IMR-90 (cell line): ENCODE results near the gene TOR4A. TPM values are rescaled to one million over a fixed set of nuclear protein-coding genes. Genes with fewer than 3 reads are reported as not detected.

Experiments used
- ATAC-seq: fragments of 200-7000 bp; cut with Tn5 transposase; 2 replicates; pipeline ENCODE4 v1.9.1; 2020; ENCODE audit warnings: low read depth, mild to moderate bottlenecking, moderate library complexity
- BruUV-seq: library from RNA; stranded (reverse); fragments of 400-500 nt; replicated peaks from 2 replicates; lab custom pipeline; 2021; lab: Mats Ljungman, UMichigan
- CTCF ChIA-PET: fragments of 300-600 bp; formaldehyde crosslinking; extraction: SDS; loops from one replicate; lab custom pipeline; 2021; ENCODE audit warnings: antibody characterized with exemption; lab: Yijun Ruan, JAX
- POLR2A ChIA-PET: fragments of 300-600 bp; sonication (Branson Sonifier 250); formaldehyde crosslinking; loops from one replicate; lab custom pipeline; 2022; ENCODE audit warnings: antibody characterized with exemption; ENCODE audit not compliant: unreplicated experiment; lab: Charles Lee
- DNase-seq: peaks from one replicate; pipeline ENCODE4 v3.0.0; 2013
- H2AFZ ChIP-seq: replicated peaks from 2 replicates; pipeline ENCODE3; 2013; ENCODE audit warnings: low read length, mild to moderate bottlenecking; ENCODE audit not compliant: poor library complexity
- H2AK5ac ChIP-seq: 2 replicates; pipeline ENCODE4 v1.6.1; 2013; ENCODE audit warnings: low read depth, low read length, inconsistent platforms
- H2AK9ac ChIP-seq: replicated peaks from 2 replicates; pipeline ENCODE3; 2013; ENCODE audit warnings: mild to moderate bottlenecking, low read depth, low read length, moderate library complexity; ENCODE audit not compliant: poor library complexity
- H2BK120ac ChIP-seq: 2 replicates; pipeline ENCODE4 v1.6.1; 2013; ENCODE audit warnings: low read depth, low read length, inconsistent platforms
- H2BK15ac ChIP-seq: 3 replicates; pipeline ENCODE4 v1.6.1; 2013; ENCODE audit warnings: low read depth, low read length, inconsistent platforms
- H2BK20ac ChIP-seq: 2 replicates; pipeline ENCODE4 v1.6.1; 2013; ENCODE audit warnings: low read depth, mild to moderate bottlenecking, inconsistent platforms, low read length, moderate library complexity
- H2BK5ac ChIP-seq: 2 replicates; pipeline ENCODE4 v1.6.1; 2013; ENCODE audit warnings: mild to moderate bottlenecking, low read depth, low read length, inconsistent platforms; ENCODE audit not compliant: poor library complexity, severe bottlenecking
- H3K14ac ChIP-seq: replicated peaks from 2 replicates; pipeline ENCODE4 v1.6.1; 2013; ENCODE audit warnings: low read depth, low read length, inconsistent platforms
- H3K18ac ChIP-seq: 2 replicates; pipeline ENCODE4 v1.6.1; 2013; ENCODE audit warnings: low read depth, low read length, control low read depth
- H3K23ac ChIP-seq: 2 replicates; pipeline ENCODE4 v1.6.1; 2013; ENCODE audit warnings: low read depth, low read length, inconsistent platforms
- H3K27ac ChIP-seq: 2 replicates; pipeline ENCODE4 v1.5.1; 2013; ENCODE audit warnings: mild to moderate bottlenecking, control low read depth, low read length; ENCODE audit not compliant: insufficient read depth
- H3K27me3 ChIP-seq: 2 replicates; pipeline ENCODE4 v1.6.1; 2013; ENCODE audit warnings: low read length; ENCODE audit not compliant: control insufficient read depth, insufficient read depth
- H3K36me3 ChIP-seq: 2 replicates; pipeline ENCODE4 v1.6.1; 2013; ENCODE audit warnings: low read length, mixed read lengths; ENCODE audit not compliant: control insufficient read depth, insufficient read depth
- H3K4ac ChIP-seq: 2 replicates; pipeline ENCODE4 v1.6.1; 2013; ENCODE audit warnings: low read depth, low read length, inconsistent platforms
- H3K4me1 ChIP-seq: 2 replicates; pipeline ENCODE4 v1.6.1; 2013; ENCODE audit warnings: low read length, mixed read lengths; ENCODE audit not compliant: control insufficient read depth, insufficient read depth
- H3K4me2 ChIP-seq: 2 replicates; pipeline ENCODE4 v1.6.1; 2013; ENCODE audit warnings: low read depth, mild to moderate bottlenecking, control low read depth, low read length, moderate library complexity
- H3K4me3 ChIP-seq: 2 replicates; pipeline ENCODE4 v1.5.1; 2013; ENCODE audit warnings: low read depth, mild to moderate bottlenecking, control low read depth, low read length, moderate library complexity; ENCODE audit not compliant: insufficient read depth
- H3K56ac ChIP-seq: 2 replicates; pipeline ENCODE4 v1.6.1; 2013; ENCODE audit warnings: low read length, inconsistent platforms; ENCODE audit not compliant: insufficient read depth; ENCODE audit errors: extremely low read depth
- H3K79me1 ChIP-seq, 2 experiments: 2 replicates each; pipeline ENCODE4 v1.6.1; 2013; ENCODE audit warnings: low read length in 2 of 2, inconsistent platforms in 1 of 2, low read depth in 1 of 2
- H3K9ac ChIP-seq: 2 replicates; pipeline ENCODE4 v1.6.1; 2013; ENCODE audit warnings: low read depth, low read length, control low read depth
- H3K9me1 ChIP-seq: 2 replicates; pipeline ENCODE4 v1.6.1; 2013; ENCODE audit warnings: low read length, inconsistent platforms; ENCODE audit not compliant: insufficient read depth
- H3K9me3 ChIP-seq: 2 replicates; pipeline ENCODE4 v1.6.1; 2013; ENCODE audit warnings: low read length; ENCODE audit not compliant: control insufficient read depth, insufficient read depth
- H4K20me1 ChIP-seq: 2 replicates; pipeline ENCODE4 v1.6.1; 2013; ENCODE audit warnings: low read length, inconsistent platforms; ENCODE audit not compliant: insufficient read depth
- H4K5ac ChIP-seq: 2 replicates; pipeline ENCODE4 v1.6.1; 2013; ENCODE audit warnings: mild to moderate bottlenecking, low read depth, low read length, control low read depth
- H4K8ac ChIP-seq, 2 experiments: 2 replicates each; pipeline ENCODE4 v1.6.1; 2013; ENCODE audit warnings: low read depth in 2 of 2, low read length in 2 of 2, control low read depth in 1 of 2, inconsistent platforms in 1 of 2
- H4K91ac ChIP-seq: 2 replicates; pipeline ENCODE4 v1.6.1; 2013; ENCODE audit warnings: low read depth, low read length, inconsistent platforms; ENCODE audit not compliant: insufficient read depth
- BHLHE40 ChIP-seq: fragments of 150-350 bp; IDR thresholded peaks from 2 replicates; pipeline ENCODE4 v1.6.1; 2016; ENCODE audit warnings: mild to moderate bottlenecking, low read depth, low read length
- CHD1 ChIP-seq: IDR thresholded peaks from 2 replicates; pipeline ENCODE4 v1.6.1; 2012; ENCODE audit warnings: low read depth, low read length, improper control_type of control experiment
- ELK1 ChIP-seq: fragments of 150-350 bp; IDR thresholded peaks from 2 replicates; pipeline ENCODE4 v1.6.1; 2016; ENCODE audit warnings: low read depth, mild to moderate bottlenecking, low read length, moderate library complexity, borderline replicate concordance
- FOS ChIP-seq: fragments of 150-350 bp; IDR thresholded peaks from 2 replicates; pipeline ENCODE4 v1.6.1; 2016; ENCODE audit warnings: low read depth, low read length
- MAFK ChIP-seq: IDR thresholded peaks from 2 replicates; pipeline ENCODE4 v1.6.1; 2012; ENCODE audit warnings: low read depth, low read length, improper control_type of control experiment
- MAZ ChIP-seq: IDR thresholded peaks from 2 replicates; pipeline ENCODE4 v1.6.1; 2012; ENCODE audit warnings: low read depth, mild to moderate bottlenecking, low read length, improper control_type of control experiment, moderate library complexity, borderline replicate concordance
- MXI1 ChIP-seq: IDR thresholded peaks from 2 replicates; pipeline ENCODE4 v1.6.1; 2012; ENCODE audit warnings: low read depth, mild to moderate bottlenecking, low read length, moderate library complexity, borderline replicate concordance
- NFE2L2 ChIP-seq: fragments of 150-350 bp; IDR thresholded peaks from 2 replicates; pipeline ENCODE4 v1.6.1; 2016; ENCODE audit warnings: low read depth, mild to moderate bottlenecking, low read length
- RAD21 ChIP-seq: IDR thresholded peaks from 2 replicates; pipeline ENCODE4 v1.6.1; 2012; ENCODE audit warnings: low read length, improper control_type of control experiment
- RCOR1 ChIP-seq: IDR thresholded peaks from 2 replicates; pipeline ENCODE4 v1.6.1; 2012; ENCODE audit warnings: mild to moderate bottlenecking, low read length, improper control_type of control experiment; ENCODE audit not compliant: insufficient replicate concordance
- RFX5 ChIP-seq: IDR thresholded peaks from 2 replicates; pipeline ENCODE4 v1.8.0; 2012; ENCODE audit warnings: low read depth, mild to moderate bottlenecking, low read length, moderate library complexity
- WGBS, 2 experiments: methylation state at CpG; one replicate each; pipeline versions ENCODE4 v1.1.5 to v1.1.7; 2013; ENCODE audit warnings: missing lambda C conversion rate in 2 of 2; ENCODE audit not compliant: insufficient read length in 1 of 2; ENCODE audit errors: extremely low coverage in 2 of 2; 5-methylcytosine and 5-hydroxymethylcytosine counted together
- dilution Hi-C: fragments of 300-500 bp; cut with HindIII; formaldehyde crosslinking; loops from one replicate; pipeline ENCODE4 v1.14.3; 2018; ENCODE audit warnings: low sequenced_read_pairs; ENCODE audit not compliant: unreplicated experiment
- in situ Hi-C: fragments of 300-500 bp; cut with MboI; formaldehyde crosslinking; loops from 3 replicates; pipeline ENCODE4 v1.14.3; 2019; ENCODE audit warnings: low sequenced_read_pairs, inconsistent platforms, mixed read lengths
- intact Hi-C: fragments of 100-400 bp; cut with micrococcal nuclease; formaldehyde crosslinking; loops from 2 replicates; pipeline ENCODE4 v1.10.0; 2022
- polyA plus RNA-seq, 3 experiments: library from polyadenylated mRNA; depleted of rRNA; stranded (reverse); fragments of >200 nt; gene quantifications; 2 replicates each; pipeline ENCODE4 v1.2.3, GENCODE V29; 2012; ENCODE audit warnings: low replicate concordance in 1 of 3
- total RNA-seq: library from RNA; depleted of rRNA; stranded (reverse); fragments of >200 nt; gene quantifications from 2 replicates; pipeline ENCODE4 v1.2.3, GENCODE V29; 2012
- TF ChIP-seq, protein P1 (sequence below): conservative IDR thresholded peaks from 2 replicates; pipeline ENCODE4 v1.5.1; 2012; ENCODE audit warnings: mild to moderate bottlenecking, low read depth, low read length, improper control_type of control experiment

The TOR4A gene
- total and polyA plus RNA-seq, 2 of the 4 experiments (the other 2 are of a cell fraction): 9.7 to 22.9 TPM

- Histone ChIP-seq H3K4ac (no peak overlapping the region), H4K20me1 (peaks cover 4% of the 10 kb centered on the region; the same call in 1 of the 2 replicates), H3K14ac (no peak overlapping the region), H3K4me1 (peaks cover 3% of the 10 kb centered on the region), H2BK20ac (no peak overlapping the region), H3K56ac (no peak overlapping the region), H3K4me2 (no peak overlapping the region), H2AK9ac (peak overlapping the region; percentile 16), H2AFZ (peak overlapping the region; percentile 78), H2BK15ac (no peak overlapping the region), H3K18ac (no peak overlapping the region), H2AK5ac (no peak overlapping the region), H3K27ac (no peak overlapping the region), H2BK5ac (no peak overlapping the region), H2BK120ac (no peak overlapping the region), H4K8ac (no peak overlapping the region), H4K5ac (no peak overlapping the region), H3K4me3 (no peak overlapping the region), H3K27me3 (peaks cover 6% of the 10 kb centered on the region; the same call in 1 of the 2 replicates), H4K91ac (no peak overlapping the region), H3K36me3 (no peaks in the 10 kb centered on the region), H3K9ac (no peak overlapping the region), H3K9me1 (no peaks in the 10 kb centered on the region), H3K9me3 (no peaks in the 10 kb centered on the region), H3K79me1 (no peaks in the 10 kb centered on the region), H3K23ac (no peak overlapping the region)
- intact Hi-C loops: no loop called here
- no peak for TF ChIP-seq CHD1
- TF ChIP-seq NFE2L2: no peak
- no peak for TF ChIP-seq ELK1
- no peak for TF ChIP-seq MAFK
- TF ChIP-seq RFX5: no peak
- no peak for TF ChIP-seq BHLHE40
- TF ChIP-seq FOS: no peak
- TF ChIP-seq RCOR1: no peak
- TF ChIP-seq MXI1: no peak
- TF ChIP-seq, protein P1, sequence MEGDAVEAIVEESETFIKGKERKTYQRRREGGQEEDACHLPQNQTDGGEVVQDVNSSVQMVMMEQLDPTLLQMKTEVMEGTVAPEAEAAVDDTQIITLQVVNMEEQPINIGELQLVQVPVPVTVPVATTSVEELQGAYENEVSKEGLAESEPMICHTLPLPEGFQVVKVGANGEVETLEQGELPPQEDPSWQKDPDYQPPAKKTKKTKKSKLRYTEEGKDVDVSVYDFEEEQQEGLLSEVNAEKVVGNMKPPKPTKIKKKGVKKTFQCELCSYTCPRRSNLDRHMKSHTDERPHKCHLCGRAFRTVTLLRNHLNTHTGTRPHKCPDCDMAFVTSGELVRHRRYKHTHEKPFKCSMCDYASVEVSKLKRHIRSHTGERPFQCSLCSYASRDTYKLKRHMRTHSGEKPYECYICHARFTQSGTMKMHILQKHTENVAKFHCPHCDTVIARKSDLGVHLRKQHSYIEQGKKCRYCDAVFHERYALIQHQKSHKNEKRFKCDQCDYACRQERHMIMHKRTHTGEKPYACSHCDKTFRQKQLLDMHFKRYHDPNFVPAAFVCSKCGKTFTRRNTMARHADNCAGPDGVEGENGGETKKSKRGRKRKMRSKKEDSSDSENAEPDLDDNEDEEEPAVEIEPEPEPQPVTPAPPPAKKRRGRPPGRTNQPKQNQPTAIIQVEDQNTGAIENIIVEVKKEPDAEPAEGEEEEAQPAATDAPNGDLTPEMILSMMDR: no peak
- no peak for TF ChIP-seq RAD21
- no peak for TF ChIP-seq MAZ
- DNase-seq (no peak), ATAC-seq (no peak; the same call in 1 of the 2 replicates)
- no TSS peak for BruUV-seq
- POLR2A ChIA-PET: no interaction called here
- CTCF ChIA-PET: no interaction called here
- dilution Hi-C loops: no loop called here
- in situ Hi-C loops: no loop called here
- 33% methylated on average over 2 of the region's 36 CpGs; no CpG with 5 or more reads in 1 of the 2 experiments for WGBS, 2 experiments
Observed at GRCh38 chr9:137305060-137305797, 27.7 kb downstream of the TOR4A start.
